Measurements from ENCODE around the gene FBXO45.
A peak's percentile ranks its signal among the peaks of the same experiment; 100 is the strongest.

The FBXO45 gene

GRCh38 chr3:196627918-196628231 is 59.4 kb downstream of the FBXO45 start:
- Histone ChIP-seq H3K9ac (ENCODE audit: low read length) (no peak overlapping the region), H3K27me3 (ENCODE audit: low read length) (no peaks in the 10 kb centered on the region), H4K20me1 (ENCODE audit: low read depth, low read length) (no peaks in the 10 kb centered on the region), H3K79me2 (ENCODE audit: insufficient read depth, low read length) (no peaks in the 10 kb centered on the region), H3F3A (ENCODE audit: insufficient read depth) (peaks cover 8% of the 10 kb centered on the region), H2AFZ (ENCODE audit: low read depth, low read length, severe bottlenecking) (no peak overlapping the region), H3K36me3 (ENCODE audit: low read length) (no peaks in the 10 kb centered on the region), H3K27ac (ENCODE audit: low read depth, low read length) (no peak overlapping the region), H3K9me3 (ENCODE audit: insufficient read depth, low read length) (no peaks in the 10 kb centered on the region), H3K4me3 (ENCODE audit: insufficient read depth, low read length, poor library complexity, severe bottlenecking) (no peak overlapping the region), H3K9me2 (replicated peaks; ENCODE audit: insufficient read depth, low read length) (no peaks in the 10 kb centered on the region), H3K4me2 (ENCODE audit: low read depth, low read length, poor library complexity, severe bottlenecking) (no peak overlapping the region)
- no peak for TF ChIP-seq EZH2phosphoT487 (conservative IDR thresholded peaks at IDR 0.05; ENCODE audit: low read length)
- TF ChIP-seq, protein P1, sequence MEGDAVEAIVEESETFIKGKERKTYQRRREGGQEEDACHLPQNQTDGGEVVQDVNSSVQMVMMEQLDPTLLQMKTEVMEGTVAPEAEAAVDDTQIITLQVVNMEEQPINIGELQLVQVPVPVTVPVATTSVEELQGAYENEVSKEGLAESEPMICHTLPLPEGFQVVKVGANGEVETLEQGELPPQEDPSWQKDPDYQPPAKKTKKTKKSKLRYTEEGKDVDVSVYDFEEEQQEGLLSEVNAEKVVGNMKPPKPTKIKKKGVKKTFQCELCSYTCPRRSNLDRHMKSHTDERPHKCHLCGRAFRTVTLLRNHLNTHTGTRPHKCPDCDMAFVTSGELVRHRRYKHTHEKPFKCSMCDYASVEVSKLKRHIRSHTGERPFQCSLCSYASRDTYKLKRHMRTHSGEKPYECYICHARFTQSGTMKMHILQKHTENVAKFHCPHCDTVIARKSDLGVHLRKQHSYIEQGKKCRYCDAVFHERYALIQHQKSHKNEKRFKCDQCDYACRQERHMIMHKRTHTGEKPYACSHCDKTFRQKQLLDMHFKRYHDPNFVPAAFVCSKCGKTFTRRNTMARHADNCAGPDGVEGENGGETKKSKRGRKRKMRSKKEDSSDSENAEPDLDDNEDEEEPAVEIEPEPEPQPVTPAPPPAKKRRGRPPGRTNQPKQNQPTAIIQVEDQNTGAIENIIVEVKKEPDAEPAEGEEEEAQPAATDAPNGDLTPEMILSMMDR (IDR thresholded peaks at IDR 0.05; ENCODE audit: insufficient read depth, low read length, poor library complexity, severe bottlenecking), result no peak

- Histone ChIP-seq H3K4me2 (ENCODE audit: low read depth, low read length, poor library complexity, severe bottlenecking) (no peak overlapping the region), H3K27ac (ENCODE audit: low read depth, low read length) (no peak overlapping the region), H3K4me3 (ENCODE audit: insufficient read depth, low read length, poor library complexity, severe bottlenecking) (no peak overlapping the region), H4K20me1 (ENCODE audit: low read depth, low read length) (no peaks in the 10 kb centered on the region), H2AFZ (ENCODE audit: low read depth, low read length, severe bottlenecking) (no peak overlapping the region), H3K9ac (ENCODE audit: low read length) (no peak overlapping the region), H3K36me3 (ENCODE audit: low read length) (no peaks in the 10 kb centered on the region), H3F3A (ENCODE audit: insufficient read depth) (peaks cover 8% of the 10 kb centered on the region), H3K27me3 (ENCODE audit: low read length) (no peaks in the 10 kb centered on the region), H3K79me2 (ENCODE audit: insufficient read depth, low read length) (no peaks in the 10 kb centered on the region), H3K9me2 (replicated peaks; ENCODE audit: insufficient read depth, low read length) (no peaks in the 10 kb centered on the region), H3K9me3 (ENCODE audit: insufficient read depth, low read length) (no peaks in the 10 kb centered on the region)
- TF ChIP-seq, protein P1 (IDR thresholded peaks at IDR 0.05; ENCODE audit: insufficient read depth, low read length, poor library complexity, severe bottlenecking), result no peak
- no peak for TF ChIP-seq EZH2phosphoT487 (conservative IDR thresholded peaks at IDR 0.05; ENCODE audit: low read length)
These were observed 60.8 kb downstream of the FBXO45 start for GRCh38 chr3:196629228-196629627.

GRCh38 chr3:196631682-196632045 is 63.2 kb downstream of the FBXO45 start:
- H3K4me3 ChIP-seq (ENCODE audit: insufficient read depth, low read length, poor library complexity, severe bottlenecking), result peak overlapping the region; percentile 71
- no peaks in the 10 kb centered on the region for H3K9me3 ChIP-seq (ENCODE audit: insufficient read depth, low read length)
- no peaks in the 10 kb centered on the region for H3K79me2 ChIP-seq (ENCODE audit: insufficient read depth, low read length)
- peak overlapping the region; percentile 71 for H3K9ac ChIP-seq (ENCODE audit: low read length)
- no peaks in the 10 kb centered on the region for H3K36me3 ChIP-seq (ENCODE audit: low read length)
- peaks cover 8% of the 10 kb centered on the region for H3F3A ChIP-seq (ENCODE audit: insufficient read depth)
- H3K27me3 ChIP-seq (ENCODE audit: low read length), result no peaks in the 10 kb centered on the region
- H3K4me2 ChIP-seq (ENCODE audit: low read depth, low read length, poor library complexity, severe bottlenecking), result peak overlapping the region; percentile 100
- H2AFZ ChIP-seq (ENCODE audit: low read depth, low read length, severe bottlenecking), result peak overlapping the region; percentile 97
- TF ChIP-seq EZH2phosphoT487 (conservative IDR thresholded peaks at IDR 0.05; ENCODE audit: low read length), result no peak
- TF ChIP-seq, protein P1 (IDR thresholded peaks at IDR 0.05; ENCODE audit: insufficient read depth, low read length, poor library complexity, severe bottlenecking), result no peak
- no peaks in the 10 kb centered on the region for H4K20me1 ChIP-seq (ENCODE audit: low read depth, low read length)
- H3K9me2 ChIP-seq (replicated peaks; ENCODE audit: insufficient read depth, low read length), result no peaks in the 10 kb centered on the region
- peak overlapping the region; percentile 73 for H3K27ac ChIP-seq (ENCODE audit: low read depth, low read length)

Measured in SU-DHL-6 (cell line).